ENCODE results near the gene FILIP1L. TPM values are rescaled to one million over a fixed set of nuclear protein-coding genes. Genes with fewer than 3 reads are reported as not detected.

Gene FILIP1L
- total RNA-seq, 1 donor from 2014 or later, result 19.1 TPM

- Mint-ChIP-seq H3K27me3 (ENCODE audit: unreplicated experiment) (no peaks in the 10 kb centered on the region), H3K36me3 (ENCODE audit: low read depth, unreplicated experiment) (no peaks in the 10 kb centered on the region), H3K27ac (ENCODE audit: unreplicated experiment) (no peak overlapping the region), H3K4me3 (ENCODE audit: unreplicated experiment) (no peak overlapping the region), H3K4me1 (ENCODE audit: unreplicated experiment) (peaks cover 12% of the 10 kb centered on the region), H3K9me3 (ENCODE audit: unreplicated experiment) (no peaks in the 10 kb centered on the region)
- DNase-seq (ENCODE audit: low spot score), result no peak
- TF ChIP-seq CTCF (IDR thresholded peaks at IDR 0.05; ENCODE audit: unreplicated experiment), result no peak
These were observed 20.5 kb downstream of the FILIP1L start for GRCh38 chr3:100093831-100094230.

GRCh38 chr3:100090669-100091005 is 23.7 kb downstream of the FILIP1L start:
- H3K9me3 Mint-ChIP-seq (ENCODE audit: unreplicated experiment), result no peaks in the 10 kb centered on the region

GRCh38 chr3:100089812-100090668 is 24.3 kb downstream of the FILIP1L start:
- TF ChIP-seq CTCF (IDR thresholded peaks at IDR 0.05; ENCODE audit: unreplicated experiment), result peak; percentile 55

More at GRCh38 chr3:100090669-100091005, 23.7 kb downstream of the FILIP1L start:
- Mint-ChIP-seq H3K4me1 (ENCODE audit: unreplicated experiment) (peaks cover 12% of the 10 kb centered on the region), H3K27me3 (ENCODE audit: unreplicated experiment) (no peaks in the 10 kb centered on the region), H3K27ac (ENCODE audit: unreplicated experiment) (no peak overlapping the region), H3K4me3 (ENCODE audit: unreplicated experiment) (no peak overlapping the region), H3K36me3 (ENCODE audit: low read depth, unreplicated experiment) (no peaks in the 10 kb centered on the region)
- no peak for DNase-seq (ENCODE audit: low spot score)
- TF ChIP-seq CTCF (IDR thresholded peaks at IDR 0.05; ENCODE audit: unreplicated experiment), result peak; percentile 8

GRCh38 chr3:100088735-100089368 is 25.4 kb downstream of the FILIP1L start:
- peaks cover 14% of the 10 kb centered on the region for H3K4me1 Mint-ChIP-seq (ENCODE audit: unreplicated experiment)
- no peak overlapping the region for H3K4me3 Mint-ChIP-seq (ENCODE audit: unreplicated experiment)
- TF ChIP-seq CTCF (IDR thresholded peaks at IDR 0.05; ENCODE audit: unreplicated experiment), result no peak
- no peak overlapping the region for H3K27ac Mint-ChIP-seq (ENCODE audit: unreplicated experiment)
- H3K36me3 Mint-ChIP-seq (ENCODE audit: low read depth, unreplicated experiment), result no peaks in the 10 kb centered on the region
- no peaks in the 10 kb centered on the region for H3K27me3 Mint-ChIP-seq (ENCODE audit: unreplicated experiment)
- H3K9me3 Mint-ChIP-seq (ENCODE audit: unreplicated experiment), result no peaks in the 10 kb centered on the region
- DNase-seq (ENCODE audit: low spot score), result no peak

More at GRCh38 chr3:100089812-100090668, 24.3 kb downstream of the FILIP1L start:
- peak overlapping the region; percentile 49 for H3K27ac Mint-ChIP-seq (ENCODE audit: unreplicated experiment)
- no peak overlapping the region for H3K4me3 Mint-ChIP-seq (ENCODE audit: unreplicated experiment)
- H3K27me3 Mint-ChIP-seq (ENCODE audit: unreplicated experiment), result no peaks in the 10 kb centered on the region
- H3K4me1 Mint-ChIP-seq (ENCODE audit: unreplicated experiment), result peaks cover 14% of the 10 kb centered on the region
- DNase-seq (ENCODE audit: low spot score), result peak; percentile 16
- H3K36me3 Mint-ChIP-seq (ENCODE audit: low read depth, unreplicated experiment), result no peaks in the 10 kb centered on the region
- H3K9me3 Mint-ChIP-seq (ENCODE audit: unreplicated experiment), result no peaks in the 10 kb centered on the region

- no peak for TF ChIP-seq CTCF (IDR thresholded peaks at IDR 0.05; ENCODE audit: unreplicated experiment)
- no peak for DNase-seq (ENCODE audit: low spot score)
- H3K36me3 Mint-ChIP-seq (ENCODE audit: low read depth, unreplicated experiment), result no peaks in the 10 kb centered on the region
- no peaks in the 10 kb centered on the region for H3K9me3 Mint-ChIP-seq (ENCODE audit: unreplicated experiment)
- peaks cover 12% of the 10 kb centered on the region for H3K4me1 Mint-ChIP-seq (ENCODE audit: unreplicated experiment)
- no peaks in the 10 kb centered on the region for H3K27me3 Mint-ChIP-seq (ENCODE audit: unreplicated experiment)
- H3K4me3 Mint-ChIP-seq (ENCODE audit: unreplicated experiment), result no peak overlapping the region
- H3K27ac Mint-ChIP-seq (ENCODE audit: unreplicated experiment), result no peak overlapping the region
These were observed 27.1 kb downstream of the FILIP1L start for GRCh38 chr3:100087198-100087597.

Measured in endothelial cell (in vitro differentiated cells).